ENCODE data around the gene C3orf38. TPM values are rescaled to one million over a fixed set of nuclear protein-coding genes. Genes with fewer than 3 reads are reported as not detected.

Gene C3orf38
- total RNA-seq, 3 donors from 2014 or later (not counting 1 experiment from before 2014, with no cell fraction given): 52.5 to 60.4 (median 54.7) TPM

DNA sequence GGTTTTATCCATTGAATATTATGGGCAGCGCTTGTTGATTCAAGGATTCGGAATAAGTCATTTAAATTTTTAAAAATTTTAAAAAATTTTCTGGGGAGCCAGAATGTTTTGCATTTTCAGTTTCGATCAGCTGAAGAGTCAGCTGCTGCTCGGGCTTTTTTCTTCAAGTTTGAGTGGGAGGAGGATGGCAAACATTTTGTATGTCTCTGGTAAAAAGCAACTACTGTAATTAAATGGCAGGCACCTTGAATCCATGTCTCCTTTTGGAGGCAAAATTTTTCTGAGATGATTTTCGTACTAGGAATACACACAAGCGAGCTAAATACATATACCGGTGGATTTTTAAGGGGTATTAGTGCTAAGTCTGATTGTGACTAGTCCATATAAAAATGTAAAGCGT is 612 bp downstream of the C3orf38 start:
- TF ChIP-seq CTCF (IDR thresholded peaks at IDR 0.05): no peak
- peak in 1 of 2 donors; percentile 58 for DNase-seq
- peaks cover 15% of the 10 kb centered on the region for H3K4me1 ChIP-seq (ENCODE audit: control insufficient read depth, insufficient read depth, low read length)
- H3K9me3 ChIP-seq (ENCODE audit: control insufficient read depth, insufficient read depth, low read length): no peaks in the 10 kb centered on the region
- H3K27me3 ChIP-seq (ENCODE audit: control insufficient read depth, insufficient read depth, low read length): no peaks in the 10 kb centered on the region
- H3K36me3 ChIP-seq (ENCODE audit: control insufficient read depth, insufficient read depth, low read length): peaks cover 18% of the 10 kb centered on the region
- Mint-ChIP-seq H3K36me3 (no peaks in the 10 kb centered on the region), H3K27me3 (ENCODE audit: low read depth in 2 of 2) (no peaks in the 10 kb centered on the region), H3K4me3 (peak overlapping the region; percentile 95), H3K9me3 (no peaks in the 10 kb centered on the region), H3K27ac (peak overlapping the region; percentile 91 to 93), H3K4me1 (peaks cover 17 to 28% of the 10 kb centered on the region in 2 donors)
- H3K27ac ChIP-seq (ENCODE audit: low read length): peak overlapping the region; percentile 92
- ATAC-seq: peak; percentile 13 to 41 (median 16)
- intact Hi-C loops (cut with micrococcal nuclease): loop anchor here (2.0 kb wide), 1 partner anchor 924 kb away; the partner anchor contains the start of gene CHMP2B
- 0% methylated on average over 7 of the region's 8 CpGs for WGBS (ENCODE audit: insufficient coverage)
- peak overlapping the region; percentile 86 for H3K4me3 ChIP-seq (ENCODE audit: low read length)

DNA sequence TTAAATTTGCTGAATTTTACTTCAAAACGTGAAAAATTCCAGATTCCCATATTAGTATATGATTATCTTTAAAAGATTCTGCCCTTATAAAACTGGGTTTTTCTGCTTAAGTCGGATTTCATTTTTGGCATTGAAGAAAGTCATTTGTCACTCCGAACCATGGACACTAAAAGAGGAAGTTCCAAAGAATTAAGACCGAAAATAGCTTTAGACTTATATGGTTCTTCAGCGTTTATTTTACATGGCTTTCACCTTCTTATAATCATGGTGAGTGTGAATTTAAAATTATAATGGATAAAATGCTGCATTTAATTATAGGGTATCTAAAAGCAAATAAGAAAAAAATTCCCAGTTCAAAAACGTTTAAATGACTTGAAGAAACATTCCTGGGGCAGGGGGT is 1.0 kb downstream of the C3orf38 start:
- Mint-ChIP-seq H3K4me3 (peak overlapping the region; percentile 95), H3K27me3 (ENCODE audit: low read depth in 2 of 2) (no peaks in the 10 kb centered on the region), H3K36me3 (no peaks in the 10 kb centered on the region), H3K4me1 (peaks cover 17 to 31% of the 10 kb centered on the region in 2 donors), H3K27ac (peak overlapping the region; percentile 91 to 93), H3K9me3 (no peaks in the 10 kb centered on the region)
- intact Hi-C loops (cut with micrococcal nuclease): loop anchor here (2.0 kb wide), 1 partner anchor 924 kb away; the partner anchor contains the start of gene CHMP2B
- no peak for TF ChIP-seq CTCF (IDR thresholded peaks at IDR 0.05)
- Histone ChIP-seq H3K27me3 (ENCODE audit: control insufficient read depth, insufficient read depth, low read length) (no peaks in the 10 kb centered on the region), H3K9me3 (ENCODE audit: control insufficient read depth, insufficient read depth, low read length) (no peaks in the 10 kb centered on the region), H3K27ac (ENCODE audit: low read length) (peak overlapping the region; percentile 92), H3K36me3 (ENCODE audit: control insufficient read depth, insufficient read depth, low read length) (peaks cover 22% of the 10 kb centered on the region), H3K4me3 (ENCODE audit: low read length) (peak overlapping the region; percentile 86), H3K4me1 (ENCODE audit: control insufficient read depth, insufficient read depth, low read length) (peaks cover 15% of the 10 kb centered on the region)
- DNase-seq (peak in 1 of 2 donors; percentile 13), ATAC-seq (no peak)
- WGBS (ENCODE audit: insufficient coverage): 0% methylated on average over 4 of the region's 6 CpGs

GRCh38 chr3:88151358-88151757 is 1.6 kb downstream of the C3orf38 start:
- H3K4me3 Mint-ChIP-seq: peak overlapping the region; percentile 55
- peaks cover 27% of the 10 kb centered on the region for H3K36me3 ChIP-seq (ENCODE audit: control insufficient read depth, insufficient read depth, low read length)
- no peak overlapping the region for H3K27ac ChIP-seq (ENCODE audit: low read length)
- H3K9me3 ChIP-seq (ENCODE audit: control insufficient read depth, insufficient read depth, low read length): no peaks in the 10 kb centered on the region
- H3K27me3 ChIP-seq (ENCODE audit: control insufficient read depth, insufficient read depth, low read length): no peaks in the 10 kb centered on the region
- intact Hi-C loops (cut with micrococcal nuclease): loop anchor here (2.0 kb wide), 1 partner anchor 925 kb away; the partner anchor contains the start of gene CHMP2B
- DNase-seq (peak in 1 of 2 donors; percentile 28), ATAC-seq (no peak)
- H3K27ac Mint-ChIP-seq: peak overlapping the region; percentile 91 to 93
- WGBS (ENCODE audit: insufficient coverage): 43% methylated on average over 4 of the region's 4 CpGs
- H3K4me1 ChIP-seq (ENCODE audit: control insufficient read depth, insufficient read depth, low read length): peaks cover 15% of the 10 kb centered on the region
- no peak overlapping the region for H3K4me3 ChIP-seq (ENCODE audit: low read length)
- TF ChIP-seq CTCF (IDR thresholded peaks at IDR 0.05): no peak
- H3K9me3 Mint-ChIP-seq: no peaks in the 10 kb centered on the region
- H3K4me1 Mint-ChIP-seq: peaks cover 22 to 37% of the 10 kb centered on the region in 2 donors
- no peaks in the 10 kb centered on the region for H3K36me3 Mint-ChIP-seq
- no peaks in the 10 kb centered on the region for H3K27me3 Mint-ChIP-seq (ENCODE audit: low read depth in 2 of 2)

DNA sequence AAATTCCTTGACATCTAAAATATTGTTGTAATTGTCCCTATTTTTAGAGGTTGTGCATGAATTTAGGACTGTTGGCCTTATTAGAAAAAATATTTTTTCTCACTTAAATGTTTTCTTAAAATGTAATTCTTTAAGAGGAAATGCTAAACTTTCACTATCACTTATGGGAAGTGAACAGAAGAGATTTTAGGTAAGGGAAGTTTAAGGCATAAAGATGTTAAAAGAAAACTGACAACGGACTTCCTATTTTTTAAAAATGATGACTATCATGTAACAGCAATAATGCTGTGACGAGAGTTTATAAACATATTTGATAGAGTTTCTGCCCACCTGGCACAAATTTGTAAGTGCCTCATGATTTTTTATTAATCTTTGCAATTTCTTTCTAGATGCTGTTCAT is 3.1 kb downstream of the C3orf38 start:
- Mint-ChIP-seq H3K27ac (peak overlapping the region; percentile 23 to 93), H3K4me3 (no peak overlapping the region), H3K9me3 (no peaks in the 10 kb centered on the region), H3K36me3 (no peaks in the 10 kb centered on the region), H3K27me3 (ENCODE audit: low read depth in 2 of 2) (no peaks in the 10 kb centered on the region), H3K4me1 (peaks cover 25 to 41% of the 10 kb centered on the region in 2 donors)
- H3K27ac ChIP-seq (ENCODE audit: low read length): no peak overlapping the region
- no peaks in the 10 kb centered on the region for H3K27me3 ChIP-seq (ENCODE audit: control insufficient read depth, insufficient read depth, low read length)
- H3K36me3 ChIP-seq (ENCODE audit: control insufficient read depth, insufficient read depth, low read length): peaks cover 42% of the 10 kb centered on the region
- no peak for TF ChIP-seq CTCF (IDR thresholded peaks at IDR 0.05)
- intact Hi-C loops (cut with micrococcal nuclease): no loop called here
- H3K4me3 ChIP-seq (ENCODE audit: low read length): no peak overlapping the region
- no peaks in the 10 kb centered on the region for H3K9me3 ChIP-seq (ENCODE audit: control insufficient read depth, insufficient read depth, low read length)
- DNase-seq: no peak
- H3K4me1 ChIP-seq (ENCODE audit: control insufficient read depth, insufficient read depth, low read length): peaks cover 15% of the 10 kb centered on the region
- ATAC-seq: no peak
- 50% methylated on average over 2 of the region's 2 CpGs for WGBS (ENCODE audit: insufficient coverage)
